Hippocampal formation (tissue), 2 donors: ENCODE measurements around the gene ZNF609.
A peak's percentile ranks its signal among the peaks of the same experiment; 100 is the strongest.
"Not testable (repeated sequence)": the region's sequence is repeated elsewhere in the genome, so short reads cannot be mapped to it uniquely, and the experiment has no call there.

Source experiments
- DNase-seq, 2 donors: peaks; one replicate each; lab custom pipeline; 2025; lab: John Stamatoyannopoulos, UW

Gene ZNF609

DNA sequence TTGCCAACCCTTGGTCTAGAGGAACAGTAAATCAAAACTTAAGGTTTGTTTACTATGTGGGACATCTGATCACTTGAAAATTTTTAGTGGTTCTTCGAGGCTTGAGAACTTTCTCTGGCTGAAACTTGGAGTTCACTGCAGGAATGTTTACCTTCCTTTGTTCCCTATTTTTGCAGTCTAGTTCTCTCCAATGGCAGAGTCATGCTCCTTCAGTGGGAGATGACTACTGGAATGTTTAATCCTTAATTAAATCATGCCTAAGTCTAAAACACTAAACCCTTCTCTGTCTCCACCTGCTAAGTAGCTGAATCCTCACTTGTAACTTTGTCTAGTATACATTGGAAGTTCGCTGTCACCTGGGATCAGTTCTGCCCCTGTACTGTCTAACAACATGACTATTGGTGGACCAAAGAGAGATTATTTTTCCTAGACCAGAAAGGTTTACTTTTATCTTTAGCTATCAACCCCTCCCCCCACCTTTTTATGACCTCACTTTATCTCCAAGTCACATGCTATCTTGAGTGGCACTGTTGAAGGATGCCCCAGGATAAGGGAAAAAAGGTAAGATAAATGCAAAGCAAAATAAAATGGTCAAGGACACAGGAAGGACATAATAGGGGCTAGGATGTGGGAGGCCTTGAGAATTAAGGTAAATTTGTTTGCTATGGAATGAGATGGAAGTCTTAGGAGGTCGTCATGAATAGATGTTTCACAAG, 1.2 kb upstream of the ZNF609 start:
- DNase-seq = no peak

DNA sequence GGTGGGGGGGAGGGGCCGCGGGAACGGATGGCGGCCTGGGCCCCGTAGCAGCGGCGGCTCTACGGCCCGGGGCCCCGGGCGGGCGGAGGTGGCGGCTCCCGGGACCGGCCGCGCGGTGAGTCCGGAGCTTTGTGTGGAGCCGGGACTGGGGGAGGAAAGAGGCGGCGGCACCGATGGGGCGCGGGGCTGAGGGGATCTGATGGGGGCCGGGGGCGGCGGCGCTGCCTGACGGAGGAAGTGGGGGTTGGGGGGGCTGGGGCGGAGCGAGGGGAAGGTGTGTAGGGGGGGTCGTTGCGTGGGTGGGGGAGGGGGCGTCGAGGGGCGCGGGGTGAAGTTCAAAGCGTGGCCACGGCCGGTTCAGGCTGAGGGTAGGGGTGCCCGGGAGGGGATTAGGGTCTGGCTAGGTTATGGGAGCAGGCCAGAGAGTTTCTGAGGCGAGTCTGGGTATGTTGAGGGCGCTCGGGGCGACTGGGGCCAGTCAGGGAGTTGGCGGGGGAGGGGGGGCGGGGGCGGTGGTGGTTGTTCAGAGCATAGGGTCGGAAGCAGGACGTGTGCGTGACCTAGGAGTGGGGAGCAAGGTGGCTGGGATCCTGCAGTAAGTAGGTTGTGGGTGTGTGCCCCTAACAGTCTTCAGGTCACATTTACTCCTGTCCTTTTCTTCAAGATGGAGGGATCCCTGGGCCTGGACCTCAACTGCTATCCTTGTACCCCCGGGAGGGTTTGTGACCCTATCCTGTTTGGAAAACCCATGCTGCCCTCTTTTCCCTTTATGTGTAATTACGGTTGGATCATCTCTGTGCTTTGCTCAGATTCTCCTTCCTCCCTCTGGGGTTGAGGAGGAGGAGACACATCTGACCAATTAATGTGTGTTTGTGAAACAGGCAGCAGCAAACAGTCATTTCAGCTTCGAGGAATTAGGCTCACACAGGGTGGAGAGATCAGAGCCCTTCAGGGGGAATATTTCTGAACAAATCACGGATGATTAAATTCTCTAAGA, 644 bp downstream of the ZNF609 start:
- peak; percentile 49 to 81 for DNase-seq

DNA sequence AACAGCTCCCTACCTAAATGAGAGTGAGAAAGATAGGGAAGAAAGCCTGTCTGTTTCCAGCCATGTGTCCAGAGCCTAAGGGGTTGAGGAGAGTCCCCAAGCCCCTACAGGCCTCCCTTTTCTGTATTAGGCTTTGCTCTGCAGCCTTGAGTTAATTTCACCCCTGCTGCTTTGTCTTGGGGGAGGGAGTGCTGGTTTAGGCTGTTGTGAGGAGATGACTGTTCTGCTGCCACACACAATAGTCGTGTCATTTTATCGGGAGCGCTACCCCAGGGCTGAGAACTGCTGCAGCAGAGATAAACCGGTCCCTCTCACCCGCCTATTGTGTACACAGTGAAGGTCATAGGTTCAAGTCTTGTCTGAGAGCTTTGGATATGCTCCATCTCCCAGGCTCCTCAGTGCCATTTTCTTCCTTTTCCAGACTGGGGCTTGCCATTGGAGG, 1.4 kb downstream of the ZNF609 start:
- DNase-seq = peak; percentile 29 to 38

DNA sequence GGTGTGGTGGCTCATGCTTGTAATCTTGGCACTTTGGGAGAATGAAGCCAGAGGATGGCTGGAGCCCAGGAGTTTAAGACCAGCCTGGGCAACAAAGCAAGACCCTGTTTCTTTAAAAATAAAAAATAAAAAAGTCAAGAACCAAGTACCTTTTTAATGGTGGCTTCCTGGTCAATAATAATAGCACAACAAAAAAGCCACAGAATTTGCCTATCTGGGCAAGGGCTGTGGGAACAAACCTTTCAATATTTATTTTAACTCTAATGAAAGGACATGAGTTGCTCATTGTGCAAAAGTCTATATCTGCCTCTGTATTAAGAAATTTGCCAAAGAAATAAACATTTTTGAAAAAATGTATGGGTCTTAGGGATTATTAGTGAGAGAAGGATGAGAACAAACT, 2.1 kb downstream of the ZNF609 start:
- DNase-seq = no peak

DNA sequence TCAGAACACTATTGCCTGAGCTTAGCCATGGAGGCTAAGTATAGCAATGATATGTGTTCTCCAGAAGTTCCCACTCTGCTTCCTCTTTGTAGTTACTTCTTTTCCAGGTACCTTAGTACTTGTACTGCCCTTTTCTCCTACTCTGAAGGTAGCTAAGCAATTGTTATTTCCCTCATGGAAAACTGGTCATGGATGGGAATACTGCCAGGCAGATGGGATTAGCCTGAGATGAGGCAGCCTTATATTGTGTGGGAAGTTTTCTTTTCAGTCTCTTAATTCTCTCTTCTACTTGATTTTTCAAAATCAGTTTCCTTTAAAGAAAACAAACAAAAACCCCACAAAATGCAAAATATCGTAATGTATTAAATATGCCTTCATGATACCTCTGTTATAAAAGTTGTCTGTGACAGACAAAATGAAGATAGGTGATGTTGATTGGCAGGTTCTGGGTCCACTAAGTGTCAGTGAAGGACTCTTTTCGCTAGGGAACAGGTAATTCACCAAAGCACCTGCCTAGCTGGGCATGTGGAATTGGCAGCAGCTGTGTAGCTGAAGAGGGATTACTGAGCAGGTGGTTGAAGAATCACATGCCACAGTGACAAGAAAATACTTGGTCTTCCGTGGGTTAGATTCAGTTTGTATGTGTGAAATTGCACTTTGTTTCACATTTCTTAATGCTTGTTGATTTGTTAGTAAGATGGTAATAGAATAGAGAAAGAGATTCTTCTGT, 4.1 kb downstream of the ZNF609 start:
- no peak for DNase-seq

DNA sequence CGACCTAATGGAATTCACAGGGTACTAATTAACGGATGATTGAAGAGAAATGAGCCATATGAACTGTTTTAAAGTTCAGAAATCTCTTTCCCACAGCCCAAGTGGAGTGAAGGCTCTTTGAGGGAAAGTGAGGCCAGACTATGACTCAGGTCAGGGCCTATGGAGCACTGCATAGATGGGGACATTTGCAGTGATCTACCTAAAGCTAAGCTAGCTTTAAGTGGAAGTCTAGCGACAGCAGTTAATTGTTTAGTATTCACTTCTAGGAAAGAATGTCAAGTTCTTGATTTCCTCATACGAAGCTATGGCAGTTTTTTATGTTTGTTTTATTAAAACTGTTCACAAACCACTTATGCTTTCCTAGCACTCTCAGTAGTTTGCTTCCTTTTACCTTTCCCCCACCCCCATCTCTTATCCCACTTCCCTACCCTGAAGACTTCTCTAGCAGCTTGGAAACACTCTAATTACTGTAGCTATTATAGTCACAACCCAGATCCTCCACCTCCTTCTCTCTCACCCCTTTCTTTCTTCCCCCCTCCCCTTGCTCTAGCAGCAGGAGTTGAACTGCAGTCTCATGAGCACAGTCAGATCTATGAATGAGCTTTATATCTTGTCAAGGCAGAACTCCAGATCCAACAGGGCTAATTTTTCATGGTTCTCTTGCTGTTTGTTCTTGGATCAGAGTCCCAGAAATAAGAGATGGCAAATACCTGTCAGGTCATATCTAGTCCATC, 6.2 kb downstream of the ZNF609 start:
- no peak for DNase-seq

DNA sequence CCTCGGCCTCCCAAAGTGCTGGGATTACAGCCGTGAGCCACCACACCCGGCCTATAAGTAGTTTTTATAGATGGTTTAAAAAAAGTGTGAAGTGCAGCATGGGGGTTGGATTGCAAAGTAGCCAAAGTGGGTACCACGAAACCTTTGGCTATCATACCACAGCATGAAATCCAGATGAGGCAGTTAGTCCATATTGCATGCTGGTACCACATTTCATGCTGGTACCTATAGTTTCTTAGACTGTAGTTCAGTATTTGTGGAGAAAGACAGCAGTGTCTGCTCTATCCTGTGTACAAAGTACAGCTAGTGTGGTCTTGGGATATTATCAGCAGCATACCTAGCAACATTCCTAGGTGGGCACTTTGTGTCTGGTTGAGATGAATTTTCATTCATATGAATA, 11.8 kb downstream of the ZNF609 start:
- no peak for DNase-seq

DNA sequence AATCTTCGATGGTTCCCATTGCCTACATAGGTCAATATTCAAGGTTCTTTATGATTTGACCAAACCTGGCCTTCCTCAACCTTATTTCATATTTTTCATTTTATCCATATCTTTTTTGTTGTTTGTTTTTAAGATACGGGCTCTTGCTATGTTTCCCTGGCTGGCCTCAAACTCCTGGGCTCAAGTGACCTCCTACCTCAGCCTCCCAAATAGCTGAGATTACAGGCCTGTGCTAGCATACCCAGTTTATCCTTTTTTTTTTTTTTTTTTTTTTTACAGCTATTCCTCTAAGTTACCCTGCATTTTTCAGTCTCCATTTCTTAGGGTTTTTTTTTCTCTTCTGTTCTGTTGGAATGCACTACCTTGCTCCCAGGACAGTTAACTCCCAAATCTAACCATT, 14.5 kb downstream of the ZNF609 start:
- no peak for DNase-seq

DNA sequence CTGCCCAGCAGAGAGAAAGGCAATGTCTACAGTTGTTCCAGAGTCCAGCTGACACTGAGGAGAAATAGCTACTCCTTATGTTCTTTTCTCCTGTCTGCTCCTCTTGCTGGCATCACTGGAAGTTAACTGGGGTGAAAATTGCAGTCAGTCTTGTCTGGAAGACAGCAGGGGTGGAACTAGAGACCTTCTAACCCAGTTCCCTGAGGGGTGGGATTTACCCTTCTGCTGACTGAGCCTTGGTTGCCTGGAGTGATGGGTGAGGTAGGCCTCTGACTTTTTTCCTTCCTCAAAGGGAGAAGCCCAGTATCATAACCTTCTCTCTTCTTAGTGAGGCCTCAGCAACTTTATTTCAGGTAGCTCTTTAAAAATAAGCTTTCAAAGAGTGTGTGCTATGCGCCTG, 16.2 kb downstream of the ZNF609 start:
- no peak for DNase-seq

DNA sequence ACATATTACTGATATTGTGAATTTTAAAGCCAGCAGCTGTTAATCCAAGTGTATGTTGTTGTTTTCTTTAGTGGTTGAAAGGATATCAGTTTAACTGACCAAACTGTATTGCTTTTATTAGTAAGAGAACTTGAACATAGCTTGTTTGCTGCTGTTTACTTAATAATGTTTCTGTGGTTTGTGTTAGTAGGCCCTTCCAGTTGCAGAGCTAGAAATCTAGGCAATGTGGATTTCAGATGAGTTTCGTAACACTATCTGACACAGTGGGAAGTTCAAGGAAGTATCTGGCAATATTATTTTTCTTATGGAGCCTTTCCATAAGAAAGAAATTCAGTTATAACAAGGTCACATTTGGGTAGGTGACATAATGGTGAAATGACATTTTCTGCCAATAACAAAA, 18.5 kb downstream of the ZNF609 start:
- no peak for DNase-seq

DNA sequence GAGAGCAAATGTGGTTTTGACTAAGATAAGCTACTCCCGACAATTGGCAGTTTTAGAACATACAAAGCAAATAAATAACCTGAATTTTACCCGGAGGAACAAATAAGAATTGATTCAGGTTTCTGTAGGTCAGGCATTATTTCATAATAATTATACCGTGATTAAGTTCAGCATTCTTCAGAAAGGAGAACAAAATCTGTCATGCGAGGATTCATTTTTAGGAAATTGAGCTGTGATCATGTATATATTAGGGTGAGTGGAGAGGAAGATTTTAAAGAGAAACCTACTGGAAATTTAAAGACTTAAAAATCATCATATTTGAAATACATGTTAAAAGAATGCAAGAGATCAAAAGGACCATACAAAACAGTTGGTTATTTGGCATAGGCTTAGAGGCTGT, 20.5 kb downstream of the ZNF609 start:
- DNase-seq = no peak

DNA sequence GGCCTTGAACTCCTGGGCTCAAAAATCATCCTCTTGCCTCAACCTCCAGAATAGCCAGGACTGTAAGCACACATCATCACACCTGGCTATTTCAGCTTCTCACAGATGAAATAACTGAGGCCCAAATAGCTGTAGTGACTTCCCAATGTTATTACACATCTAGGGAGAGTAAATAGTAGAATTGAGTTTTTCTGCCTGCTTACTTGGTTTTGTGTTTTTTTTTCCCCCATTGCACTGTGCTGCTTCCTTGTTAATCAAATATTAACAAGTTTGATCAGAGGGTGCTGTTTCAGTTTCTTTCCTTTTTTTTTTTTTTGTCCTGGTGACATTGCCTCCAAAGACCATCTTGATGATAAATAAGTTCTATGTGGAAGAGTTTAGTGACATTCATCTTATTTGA, 23.4 kb downstream of the ZNF609 start:
- no peak for DNase-seq

DNA sequence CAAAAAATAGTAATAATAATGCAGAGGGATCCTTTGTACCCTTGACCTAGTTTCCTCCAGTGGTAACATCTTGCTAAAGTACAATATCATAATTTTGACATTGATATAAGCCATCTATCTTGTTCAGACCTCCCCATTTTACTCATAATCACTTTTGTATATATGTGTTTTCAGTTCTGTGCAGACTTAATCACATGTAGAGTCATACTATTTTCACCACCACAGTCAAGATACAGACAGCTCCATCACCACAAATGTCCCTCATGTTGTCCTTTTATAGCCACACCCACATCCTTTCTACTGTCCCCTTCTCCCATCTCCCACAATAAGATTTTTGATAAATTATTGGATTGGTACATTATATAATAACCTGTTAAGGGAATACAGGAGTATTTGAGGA, 25.4 kb downstream of the ZNF609 start:
- DNase-seq = no peak

DNA sequence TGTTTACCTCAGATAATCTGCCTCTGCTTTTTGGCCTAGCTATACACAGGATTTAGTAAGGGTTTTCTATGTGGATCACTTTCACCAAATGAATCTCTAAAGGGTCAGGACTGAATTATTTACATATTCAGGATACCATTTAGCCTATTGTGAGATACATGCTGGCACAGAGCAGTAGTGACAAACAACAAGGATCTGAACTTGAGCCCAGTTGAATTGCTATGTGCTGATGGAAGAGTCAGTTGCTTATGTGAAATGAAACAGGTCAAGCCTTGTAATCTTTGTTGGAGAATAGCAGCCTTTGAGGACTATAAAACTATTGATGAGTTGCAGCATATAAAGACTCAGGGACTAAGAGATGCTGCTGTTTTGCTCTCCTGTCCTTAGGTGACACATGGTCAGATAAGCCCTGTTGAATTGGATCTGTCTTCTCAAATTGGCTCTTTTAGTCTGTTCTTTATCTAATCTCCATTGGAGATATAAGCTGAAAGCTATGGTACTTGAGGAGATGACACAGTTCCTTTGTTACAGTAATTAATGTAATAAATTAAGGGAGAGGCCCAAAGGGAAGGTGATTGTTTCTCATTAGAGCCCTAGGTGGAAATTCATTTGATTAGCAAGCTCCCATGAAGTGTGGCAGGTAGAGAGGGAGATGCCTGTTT, 30.4 kb downstream of the ZNF609 start:
- no peak for DNase-seq

DNA sequence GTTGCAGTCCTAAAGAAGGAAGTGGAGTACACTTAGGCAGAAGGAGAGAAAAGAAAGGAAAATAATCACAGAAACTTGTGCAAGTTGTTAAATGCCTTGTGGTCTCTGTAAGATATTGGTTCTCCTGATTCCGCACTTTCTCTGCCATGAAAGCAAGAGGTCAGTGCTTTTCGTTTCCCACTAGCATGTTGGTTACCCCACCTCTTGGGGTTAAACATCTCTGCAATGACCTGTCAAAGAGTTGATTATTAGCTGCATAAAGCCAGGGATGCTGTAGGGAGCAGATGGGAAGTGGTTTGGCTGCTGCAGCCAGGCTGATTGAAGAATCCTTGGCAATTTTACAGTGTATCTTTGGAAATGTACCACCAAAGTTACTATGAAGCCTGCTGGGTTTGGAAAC, 33.3 kb downstream of the ZNF609 start:
- DNase-seq = no peak

DNA sequence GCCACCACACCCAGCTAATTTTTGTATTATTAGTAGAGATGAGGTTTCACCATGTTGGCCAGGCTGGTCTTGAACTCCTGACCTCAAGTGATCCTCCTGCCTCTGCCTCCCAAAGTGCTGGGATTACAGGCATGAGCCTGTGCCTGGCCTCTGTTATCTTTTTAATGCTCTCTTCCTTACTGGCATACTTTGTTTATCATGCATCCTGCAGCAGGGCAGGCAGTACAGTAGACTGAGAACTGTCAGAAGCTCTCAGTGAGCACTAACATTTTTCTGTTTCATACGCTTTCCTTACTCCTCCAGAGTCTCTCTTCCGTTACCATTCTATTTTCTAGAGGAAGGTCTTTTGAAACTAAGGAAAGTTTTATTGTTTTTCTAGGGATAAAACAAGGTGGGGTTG, 35.6 kb downstream of the ZNF609 start:
- not testable (repeated sequence) for DNase-seq

DNA sequence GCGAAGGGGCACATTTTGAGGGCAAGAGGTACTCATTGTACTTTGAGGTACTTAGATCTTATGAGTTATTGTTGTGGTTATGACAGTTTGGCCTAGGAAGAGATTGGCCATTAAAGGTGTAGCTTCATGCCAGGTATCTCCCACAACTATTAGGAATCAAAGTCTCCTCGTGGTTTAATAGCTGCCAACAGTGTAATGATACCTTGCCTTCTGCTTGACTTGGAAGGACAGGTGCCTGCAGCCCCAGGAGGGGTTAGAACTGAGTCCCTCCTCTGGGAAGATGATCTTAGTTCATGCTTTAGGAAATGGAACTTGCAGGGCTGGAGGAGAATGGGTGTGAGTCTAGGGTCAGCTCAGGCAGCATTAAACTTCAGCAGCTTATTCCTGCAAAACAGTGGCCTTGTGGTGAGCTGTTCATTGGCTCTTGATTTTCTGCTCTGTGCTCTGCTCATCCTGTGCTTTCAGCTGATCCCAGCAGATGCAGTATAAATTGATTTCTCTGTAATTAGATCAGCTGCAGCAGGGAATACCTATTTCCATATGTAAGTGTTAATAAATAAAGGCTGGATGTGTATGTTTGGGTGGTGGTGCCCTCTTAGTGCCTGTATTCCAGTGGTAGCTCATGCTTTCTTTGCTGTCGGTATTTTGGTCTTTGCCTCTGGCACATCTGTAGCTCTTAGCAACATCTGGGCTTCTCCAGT, 40.5 kb downstream of the ZNF609 start:
- DNase-seq = no peak

DNA sequence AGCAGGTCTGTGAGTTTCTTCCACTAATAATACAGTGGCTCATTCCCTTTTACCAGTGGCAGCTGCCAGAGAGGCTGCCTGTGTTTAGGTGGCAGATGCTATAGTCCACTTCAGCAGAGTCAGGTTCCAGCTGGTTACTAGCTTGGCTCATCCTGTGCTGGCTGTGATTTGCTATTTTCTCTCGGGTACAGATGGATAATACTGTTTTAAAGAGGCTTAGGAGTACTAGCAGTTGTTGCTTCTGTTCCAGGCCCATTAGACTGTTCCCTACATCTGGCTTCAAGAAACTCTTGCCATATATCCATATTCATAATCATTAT, 41.0 kb downstream of the ZNF609 start:
- DNase-seq = peak in 1 of 2 donors; percentile 10

DNA sequence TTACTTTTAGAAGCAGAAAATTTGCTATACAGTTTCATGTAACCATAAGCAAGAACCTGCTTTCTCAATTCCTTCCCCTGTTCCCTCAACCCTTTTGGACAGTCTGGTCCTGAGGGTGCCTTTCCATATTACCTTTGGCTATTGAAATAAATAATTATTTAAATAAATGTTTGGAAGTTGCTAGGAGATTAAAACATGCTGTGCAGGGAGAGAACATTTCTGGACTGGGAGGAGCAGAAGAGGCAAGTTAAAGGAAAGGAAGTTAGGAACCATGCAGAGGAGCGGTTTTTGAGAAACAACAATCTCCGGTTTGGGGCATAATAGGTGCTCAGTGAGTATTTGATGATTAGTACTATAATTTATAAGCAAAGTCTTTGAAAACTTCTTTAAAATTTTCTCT, 41.8 kb downstream of the ZNF609 start:
- DNase-seq = no peak

DNA sequence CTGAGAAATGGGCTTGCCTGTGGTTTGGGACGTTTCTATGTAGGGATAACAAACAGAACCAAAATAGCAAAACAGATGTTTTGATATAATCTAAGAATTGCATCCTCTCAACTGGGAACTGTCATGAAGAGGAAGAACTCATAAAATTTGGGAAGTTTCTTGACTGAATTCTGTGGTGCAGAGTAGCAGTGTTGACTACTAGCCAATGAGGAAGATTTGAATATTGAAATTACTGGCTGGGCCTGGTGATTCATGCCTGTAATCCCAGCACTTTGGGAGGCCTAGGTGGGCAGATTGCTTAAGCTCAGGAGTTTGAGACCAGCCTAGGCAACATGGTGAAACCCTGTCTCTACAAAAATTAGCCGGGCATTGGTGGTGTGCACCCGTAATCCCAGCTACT, 42.2 kb downstream of the ZNF609 start:
- DNase-seq = no peak

DNA sequence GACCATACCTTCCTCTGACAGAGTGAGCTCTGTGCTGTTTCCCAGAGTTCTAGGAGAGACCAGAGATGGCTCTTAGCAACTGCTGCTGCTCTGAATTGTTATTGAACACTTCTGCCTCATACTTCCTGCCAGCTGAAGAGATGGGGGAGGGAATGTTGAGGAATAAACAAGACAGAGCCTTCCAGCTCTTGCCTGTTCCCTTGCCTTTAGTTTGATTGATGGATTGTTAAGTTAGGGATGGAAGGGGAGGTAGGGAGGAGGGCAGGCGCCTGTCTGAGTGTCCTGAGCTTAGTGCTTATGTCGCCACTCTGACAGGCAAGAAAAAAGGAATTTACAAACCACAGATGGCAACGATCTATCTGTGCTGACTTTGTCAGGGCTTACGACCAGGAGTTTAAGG, 42.8 kb downstream of the ZNF609 start:
- DNase-seq = peak in 1 of 2 donors; percentile 52
